ENCODE data around the gene OR6K2. TPM values are rescaled to one million over a fixed set of nuclear protein-coding genes. Genes with fewer than 3 reads are reported as not detected.
"Not testable (repeated sequence)": the region's sequence is repeated elsewhere in the genome, so short reads cannot be mapped to it uniquely, and the experiment has no call there.

Gene OR6K2
- total and polyA plus RNA-seq, 2 of the 4 experiments (the other 2 are of a cell fraction) = not detected

- H3K4me3 ChIP-seq (ENCODE audit: insufficient read depth, low read depth, low read length); DNase-seq; H3K18ac ChIP-seq (ENCODE audit: low read depth, low read length); H3K56ac ChIP-seq (ENCODE audit: extremely low read depth, insufficient read depth, low read length); H3K9me1 ChIP-seq (ENCODE audit: insufficient read depth, low read length); dilution Hi-C loops (cut with HindIII; ENCODE audit: low sequenced_read_pairs, unreplicated experiment); H4K20me1 ChIP-seq (ENCODE audit: insufficient read depth, low read length); H2BK15ac ChIP-seq (ENCODE audit: low read depth, low read length); H3K4ac ChIP-seq (ENCODE audit: low read depth, low read length); H2AK5ac ChIP-seq (ENCODE audit: low read depth, low read length); BruUV-seq (replicated peaks); POLR2A ChIA-PET (ENCODE audit: unreplicated experiment); H4K91ac ChIP-seq (ENCODE audit: insufficient read depth, low read depth, low read length); in situ Hi-C loops (cut with MboI; ENCODE audit: low sequenced_read_pairs); ATAC-seq (ENCODE audit: low read depth); H2BK120ac ChIP-seq (ENCODE audit: low read depth, low read length); H4K5ac ChIP-seq (ENCODE audit: low read depth, low read length); H3K27me3 ChIP-seq (ENCODE audit: control insufficient read depth, insufficient read depth, low read length); H3K36me3 ChIP-seq (ENCODE audit: control insufficient read depth, insufficient read depth, low read length); H3K9ac ChIP-seq (ENCODE audit: low read depth, low read length); H3K4me1 ChIP-seq (ENCODE audit: control insufficient read depth, insufficient read depth, low read length); H3K23ac ChIP-seq (ENCODE audit: low read depth, low read length); intact Hi-C loops (cut with micrococcal nuclease); H3K79me1 ChIP-seq (ENCODE audit: low read depth in 1 of 2, low read length in 2 of 2); H2AK9ac ChIP-seq (replicated peaks; ENCODE audit: low read depth, low read length, poor library complexity); H3K9me3 ChIP-seq (ENCODE audit: control insufficient read depth, insufficient read depth, low read length); H2BK5ac ChIP-seq (ENCODE audit: low read depth, low read length, poor library complexity, severe bottlenecking); H2AFZ ChIP-seq (replicated peaks; ENCODE audit: low read length, poor library complexity); H3K14ac ChIP-seq (replicated peaks; ENCODE audit: low read depth, low read length); H3K4me2 ChIP-seq (ENCODE audit: low read depth, low read length); H2BK20ac ChIP-seq (ENCODE audit: low read depth, low read length); H4K8ac ChIP-seq (ENCODE audit: low read depth in 2 of 2, low read length in 2 of 2); CTCF ChIA-PET; H3K27ac ChIP-seq (ENCODE audit: insufficient read depth, low read length): not testable (repeated sequence)
- no CpG with 5 or more reads among the region's 1 CpG for WGBS, 2 experiments (ENCODE audit: extremely low coverage in 2 of 2, insufficient read length in 1 of 2)
These were observed 12.1 kb downstream of the OR6K2 start for GRCh38 chr1:158688343-158688742.

Data from IMR-90 (cell line).